Measurements from ENCODE around the gene INCENP.

- TF ChIP-seq CTCF (IDR thresholded peaks at IDR 0.05; ENCODE audit: borderline replicate concordance, extremely low read depth, low read length, poor library complexity, severe bottlenecking) (no peak), EZH2 (IDR thresholded peaks at IDR 0.05; ENCODE audit: borderline replicate concordance, low read depth, low read length, severe bottlenecking) (no peak)
These were observed 639 bp downstream of the INCENP start for GRCh38 chr11:62124186-62125113.
